GM12865 (cell line): Measurements from ENCODE around the gene RAPGEF1.

Experiments
- DNase-seq: peaks from one replicate; pipeline ENCODE4 v3.0.0; 2010; ENCODE audit warnings: low read depth
- H3K4me3 ChIP-seq: 2 replicates; pipeline ENCODE4 v1.5.1; 2011; ENCODE audit warnings: mild to moderate bottlenecking, low read depth, low read length, control low read depth
- CTCF ChIP-seq: IDR thresholded peaks from 2 replicates; pipeline ENCODE4 v1.5.1; 2011; ENCODE audit warnings: low read length, control low read depth, low read depth, inconsistent platforms; ENCODE audit not compliant: insufficient read depth; ENCODE audit errors: missing control alignments

The RAPGEF1 gene

GRCh38 chr9:131735238-131736128 is 4.4 kb downstream of the RAPGEF1 start:
- no peak for TF ChIP-seq CTCF
- peak overlapping the region; percentile 65 for H3K4me3 ChIP-seq
- peak; percentile 51 for DNase-seq

DNA sequence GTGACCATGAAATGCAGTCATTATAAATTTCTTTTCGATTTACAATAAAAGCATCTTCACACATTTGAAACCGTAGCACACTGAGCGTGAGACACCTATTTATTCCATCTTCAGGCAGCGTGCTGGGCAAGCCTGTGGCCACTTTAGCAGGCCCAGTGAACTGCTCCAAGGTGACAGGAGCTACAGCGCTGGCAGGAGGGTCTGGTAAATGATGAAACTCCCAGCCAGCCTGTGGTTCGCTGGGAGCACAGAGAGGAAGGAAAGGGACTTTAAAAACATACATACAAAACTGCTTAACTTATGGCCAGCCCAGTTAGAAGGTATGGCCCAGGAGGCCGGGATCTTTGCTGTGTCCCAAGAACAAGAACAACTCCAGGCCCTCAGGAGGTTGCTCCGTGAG is 5.1 kb downstream of the RAPGEF1 start:
- H3K4me3 ChIP-seq = peak overlapping the region; percentile 65
- DNase-seq = peak; percentile 31
- no peak for TF ChIP-seq CTCF

- peak overlapping the region; percentile 65 for H3K4me3 ChIP-seq
- peak; percentile 75 for DNase-seq
- no peak for TF ChIP-seq CTCF
These were observed 5.7 kb downstream of the RAPGEF1 start for GRCh38 chr9:131734165-131734610.

DNA sequence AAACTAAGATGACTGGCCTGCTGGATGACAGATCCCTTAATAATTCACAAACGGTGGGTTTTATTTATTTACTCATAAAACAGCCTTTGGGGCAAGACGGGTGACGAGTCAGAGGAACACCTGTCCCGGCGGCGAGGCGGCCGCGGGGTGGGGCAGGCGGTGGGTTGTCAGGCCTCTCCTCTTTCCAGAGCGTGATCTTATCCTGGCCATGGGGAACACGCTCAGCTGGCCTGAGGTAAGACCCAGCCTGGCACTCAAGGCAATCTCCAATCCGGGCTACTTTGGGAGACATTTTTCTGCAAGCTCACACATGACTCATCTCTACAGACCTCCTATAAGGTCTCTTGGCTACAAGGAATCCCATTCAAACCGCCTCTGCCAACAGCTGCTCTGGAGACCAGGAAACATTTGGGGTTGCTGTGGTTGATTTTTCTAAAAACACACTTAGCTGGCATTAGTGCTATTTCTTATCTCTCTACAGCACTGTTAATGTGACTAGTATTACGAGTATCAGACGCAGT is 6.3 kb downstream of the RAPGEF1 start:
- DNase-seq = peak; percentile 60
- H3K4me3 ChIP-seq = peak overlapping the region; percentile 65
- TF ChIP-seq CTCF = no peak

GRCh38 chr9:131732636-131733289 is 7.1 kb downstream of the RAPGEF1 start:
- DNase-seq = peak; percentile 87

DNA sequence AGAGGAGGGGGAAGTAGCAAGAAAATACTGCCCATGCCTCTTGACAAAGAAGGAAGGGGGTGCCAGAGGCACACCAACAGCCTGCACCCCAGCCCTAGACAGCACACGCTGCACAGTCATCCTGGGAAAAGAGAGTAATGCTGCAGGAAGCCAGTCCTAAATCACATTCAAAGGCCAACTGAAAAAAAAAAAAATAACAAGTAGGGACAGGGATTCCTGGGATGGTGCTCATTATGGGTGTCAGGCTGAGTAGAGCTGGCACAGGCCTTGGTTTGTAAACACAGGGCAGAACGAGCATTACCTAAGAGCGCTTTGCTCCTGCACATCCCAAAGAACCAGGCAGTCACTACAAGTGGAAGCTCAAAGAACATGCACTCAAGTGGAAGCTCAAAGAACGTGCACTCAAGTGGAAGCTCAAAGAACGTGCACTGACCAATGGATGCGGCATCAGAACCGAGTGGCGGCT is 7.8 kb downstream of the RAPGEF1 start:
- TF ChIP-seq CTCF = no peak
- H3K4me3 ChIP-seq = peak overlapping the region; percentile 24
- peak; percentile 60 for DNase-seq

More at GRCh38 chr9:131732636-131733289, 7.1 kb downstream of the RAPGEF1 start:
- H3K4me3 ChIP-seq = peak overlapping the region; percentile 24
- no peak for TF ChIP-seq CTCF
